Transverse colon (tissue), 4 donors: ENCODE measurements around the gene NCK1.

Source experiments
- CTCF ChIP-seq, 5 experiments: fragments of 200-600 bp in 3 of 5; fragments of 450-650 bp in 2 of 5; sonication (generic) in 3 of 5; IDR thresholded peaks; 1 replicate in 2 of 5; 2 replicates in 3 of 5; pipeline ENCODE4 v1.5.1; 2016 to 2017; ENCODE audit warnings: antibody characterized with exemption in 5 of 5, inconsistent platforms in 3 of 5, mild to moderate bottlenecking in 2 of 5, moderate library complexity in 1 of 5
- POLR2A ChIP-seq: fragments of 450-650 bp; IDR thresholded peaks from one replicate; pipeline ENCODE4 v1.6.1; 2016; ENCODE audit warnings: antibody characterized with exemption, mild to moderate bottlenecking, moderate library complexity
- POLR2AphosphoS5 ChIP-seq, 3 donors: sonication (generic); formaldehyde crosslinking; IDR thresholded peaks; one replicate each; pipeline ENCODE4 v1.6.1; 2016; ENCODE audit warnings: antibody characterized with exemption in 3 of 3

GRCh38 chr3:136818191-136818768 lies 43.7 kb upstream of the NCK1 start:
- TF ChIP-seq POLR2AphosphoS5 (IDR thresholded peaks at IDR 0.05) (no peak), POLR2A (no peak), CTCF (IDR thresholded peaks at IDR 0.05) (no peak)
